Middle frontal gyrus (tissue), 1 donor: Measurements from ENCODE around the gene TMEM231.
A peak's percentile ranks its signal among the peaks of the same experiment; 100 is the strongest.
"Not testable (repeated sequence)": the region's sequence is repeated elsewhere in the genome, so short reads cannot be mapped to it uniquely, and the experiment has no call there.

Source experiments
- DNase-seq: peaks from one replicate; pipeline ENCODE4 v3.0.0-alpha.2; 2015; ENCODE audit warnings: low spot score; ENCODE audit errors: extremely low spot score

TMEM231 gene

GRCh38 chr16:75532791-75533190 lies 23.3 kb downstream of the TMEM231 start:
- no peak for DNase-seq

GRCh38 chr16:75532142-75532765 lies 23.8 kb downstream of the TMEM231 start:
- no peak for DNase-seq

- DNase-seq, result no peak
Measured at GRCh38 chr16:75529959-75530358, 26.1 kb downstream of the TMEM231 start.

GRCh38 chr16:75529056-75529905 lies 26.8 kb downstream of the TMEM231 start:
- no peak for DNase-seq

GRCh38 chr16:75527825-75528299 lies 28.2 kb downstream of the TMEM231 start:
- no peak for DNase-seq

GRCh38 chr16:75526032-75526790 lies 29.8 kb downstream of the TMEM231 start:
- no peak for DNase-seq

GRCh38 chr16:75519175-75519574 lies 36.9 kb downstream of the TMEM231 start:
- DNase-seq, result no peak

GRCh38 chr16:75516189-75516966 lies 39.7 kb downstream of the TMEM231 start:
- DNase-seq, result not testable (repeated sequence)

GRCh38 chr16:75514296-75514695 lies 41.8 kb downstream of the TMEM231 start:
- DNase-seq, result no peak

GRCh38 chr16:75506574-75506973 lies 49.5 kb downstream of the TMEM231 start:
- DNase-seq, result no peak

GRCh38 chr16:75506107-75506506 lies 49.9 kb downstream of the TMEM231 start:
- DNase-seq, result no peak

GRCh38 chr16:75503801-75504200 lies 52.3 kb downstream of the TMEM231 start:
- no peak for DNase-seq

- DNase-seq, result no peak
Measured at GRCh38 chr16:75502916-75503605, 53.0 kb downstream of the TMEM231 start.

- DNase-seq, result not testable (repeated sequence)
Measured at GRCh38 chr16:75501820-75502219, 54.2 kb downstream of the TMEM231 start.

GRCh38 chr16:75501359-75501758 lies 54.7 kb downstream of the TMEM231 start:
- DNase-seq, result no peak

- DNase-seq, result not testable (repeated sequence)
Measured at GRCh38 chr16:75498605-75499322, 57.3 kb downstream of the TMEM231 start.

- DNase-seq, result no peak
Measured at GRCh38 chr16:75497558-75497957, 58.5 kb downstream of the TMEM231 start.

- peak; percentile 27 for DNase-seq
Measured at GRCh38 chr16:75495076-75495674, 60.9 kb downstream of the TMEM231 start, which contains the start of gene CHST6. Gene CHST6, minus strand, starts transcription at chr16:75495441. Its CDS starts 15,613 bp downstream, at chr16:75479828.

- no peak for DNase-seq
Measured at GRCh38 chr16:75494661-75495075, 61.4 kb downstream of the TMEM231 start.
